GM18507 (cell line): ENCODE results near the gene ARL4D.
"Not testable (repeated sequence)": the region's sequence is repeated elsewhere in the genome, so short reads cannot be mapped to it uniquely, and the experiment has no call there.

Experiments
- DNase-seq: peaks from one replicate; pipeline ENCODE4 v3.0.0; 2011; ENCODE audit warnings: low read depth; ENCODE audit not compliant: insufficient read length; ENCODE audit errors: extremely low spot score
- FAIRE-seq: peaks from 2 replicates; lab custom pipeline; 2011; peaks lifted over from hg19 to GRCh38; lab: Jason Lieb, UNC

Gene ARL4D

DNA sequence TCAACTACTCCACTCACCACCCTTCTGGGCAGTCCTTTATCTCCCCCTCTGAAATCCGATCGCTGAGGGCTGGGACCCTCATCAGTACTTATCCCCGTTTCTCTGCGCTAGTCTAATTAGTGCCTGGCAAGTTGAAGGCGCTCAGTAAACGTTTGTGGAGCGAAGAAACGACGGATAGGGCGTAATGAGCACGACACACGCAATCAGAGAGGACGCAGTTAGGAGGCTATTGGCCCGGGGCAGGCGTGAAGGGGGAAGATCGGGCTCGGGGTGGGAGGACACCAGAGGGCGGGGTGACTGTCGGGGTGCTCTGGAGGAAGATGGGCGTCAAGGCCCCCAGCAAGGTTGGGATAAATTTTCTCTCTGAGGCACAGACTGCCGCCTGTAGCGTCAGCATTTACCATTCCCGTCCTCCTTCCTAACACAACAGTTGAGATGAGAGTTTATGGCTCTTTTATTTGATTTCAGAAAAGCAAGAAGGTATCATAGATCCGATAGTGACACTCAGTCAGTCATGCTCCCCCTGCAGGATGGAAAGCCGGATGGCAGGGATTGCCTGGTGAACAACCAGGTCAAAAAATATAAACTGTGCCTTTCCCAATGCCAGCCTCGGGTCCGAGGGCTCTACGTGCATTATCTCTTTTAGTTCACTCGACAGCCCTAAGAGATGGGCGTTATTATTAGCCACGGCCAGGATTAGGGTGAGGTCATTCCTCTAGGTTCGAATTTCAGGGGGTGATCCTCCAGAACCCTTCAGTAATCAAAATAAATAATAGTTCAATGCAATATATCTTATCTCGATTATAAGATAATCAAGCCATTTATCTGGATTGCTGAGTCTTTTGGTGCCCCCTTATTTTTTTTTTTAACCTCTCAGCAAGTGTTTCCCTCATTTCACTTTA, 9.5 kb upstream of the ARL4D start:
- FAIRE-seq (no peak), DNase-seq (no peak)

- no peak for DNase-seq
- no peak for FAIRE-seq
Observed at GRCh38 chr17:43392397-43392796, 6.4 kb upstream of the ARL4D start.

GRCh38 chr17:43393944-43394482, 4.8 kb upstream of the ARL4D start:
- DNase-seq (peak; percentile 59), FAIRE-seq (peak; percentile 79)

DNA sequence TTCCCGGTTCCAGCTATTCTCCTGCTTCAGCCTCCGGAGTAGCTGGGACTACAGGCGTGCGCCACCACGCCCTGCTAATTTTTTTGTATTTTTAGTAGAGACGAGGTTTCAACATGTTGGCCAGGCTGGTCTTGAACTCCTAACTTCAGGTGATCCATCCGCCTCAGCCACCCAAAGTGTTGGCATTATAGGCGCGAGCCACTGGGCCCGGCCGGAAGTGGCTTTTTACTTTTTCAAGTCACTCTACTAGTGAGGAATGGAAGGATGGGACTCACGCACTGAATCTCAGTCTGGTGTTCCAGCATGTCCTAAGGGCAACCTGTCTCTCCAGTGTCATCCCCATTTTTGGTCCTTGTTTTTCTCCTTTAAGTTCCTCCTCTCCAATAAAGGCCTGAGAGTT, 4.1 kb upstream of the ARL4D start:
- not testable (repeated sequence) for FAIRE-seq, DNase-seq

DNA sequence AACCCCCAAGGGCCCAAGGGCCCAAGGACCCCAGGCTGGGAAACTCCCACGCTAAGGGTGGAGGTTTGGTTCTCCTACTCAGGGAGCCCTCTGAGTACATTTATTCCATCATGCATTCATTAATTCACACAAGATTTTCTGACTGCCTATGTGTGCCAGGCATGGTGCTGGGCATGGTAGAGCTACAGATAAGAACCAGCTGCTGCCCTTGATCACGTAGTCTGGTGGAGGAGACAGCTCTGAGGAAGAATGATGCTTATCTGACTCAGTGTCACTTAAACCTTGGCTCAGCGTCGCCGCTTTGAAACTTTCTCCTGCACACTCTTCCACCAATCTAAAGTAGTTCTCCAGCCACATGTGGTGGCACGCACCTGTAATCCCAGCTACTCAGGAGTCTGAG, 3.6 kb upstream of the ARL4D start:
- DNase-seq: no peak
- FAIRE-seq: no peak

- DNase-seq (no peak), FAIRE-seq (no peak)
Observed at GRCh38 chr17:43396491-43397060, 2.2 kb upstream of the ARL4D start.

- DNase-seq (no peak), FAIRE-seq (no peak)
Observed at GRCh38 chr17:43399839-43400328, 1.1 kb downstream of the ARL4D start.

DNA sequence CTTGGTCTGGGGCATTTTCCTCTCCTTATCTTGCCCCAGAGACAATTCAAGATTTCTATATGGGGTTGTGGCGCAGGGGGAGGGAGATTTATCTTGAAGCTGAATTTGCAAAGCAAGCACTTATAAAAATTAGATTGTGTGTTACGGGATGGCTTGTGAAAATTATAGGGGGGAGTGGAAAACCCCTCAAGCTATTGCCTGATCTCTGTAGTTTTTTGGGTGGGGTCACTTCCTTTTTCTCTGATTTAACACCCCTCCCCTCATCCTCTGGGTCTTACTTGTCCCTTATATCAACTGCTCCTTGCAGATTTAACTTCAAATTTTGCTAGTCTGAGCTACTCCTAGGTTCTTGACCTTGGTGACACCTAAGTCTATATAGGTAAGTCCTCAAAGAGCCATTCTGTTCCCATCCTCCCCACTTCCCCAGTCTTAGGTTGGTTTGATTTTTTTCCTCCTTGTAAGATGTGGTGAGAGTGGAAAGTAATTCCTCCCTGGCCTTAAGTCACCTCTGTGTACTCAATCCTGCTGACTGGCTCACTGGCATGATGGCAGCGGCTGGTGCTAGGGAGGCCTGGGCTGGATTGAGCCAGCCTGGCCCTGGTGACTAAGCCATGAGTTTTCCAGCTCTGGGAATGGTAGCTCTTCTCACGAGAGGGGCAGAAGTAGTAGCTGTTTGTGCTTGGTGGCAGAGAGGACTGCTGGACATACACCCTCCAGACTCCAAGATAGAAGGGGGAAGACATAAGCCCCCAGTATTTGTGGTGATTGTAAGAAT, 2.3 kb downstream of the ARL4D start:
- no peak for FAIRE-seq
- no peak for DNase-seq

- FAIRE-seq (no peak), DNase-seq (no peak)
Observed at GRCh38 chr17:43402078-43402477, 3.3 kb downstream of the ARL4D start.

GRCh38 chr17:43402567-43402966, 3.8 kb downstream of the ARL4D start:
- FAIRE-seq (no peak), DNase-seq (no peak)

DNA sequence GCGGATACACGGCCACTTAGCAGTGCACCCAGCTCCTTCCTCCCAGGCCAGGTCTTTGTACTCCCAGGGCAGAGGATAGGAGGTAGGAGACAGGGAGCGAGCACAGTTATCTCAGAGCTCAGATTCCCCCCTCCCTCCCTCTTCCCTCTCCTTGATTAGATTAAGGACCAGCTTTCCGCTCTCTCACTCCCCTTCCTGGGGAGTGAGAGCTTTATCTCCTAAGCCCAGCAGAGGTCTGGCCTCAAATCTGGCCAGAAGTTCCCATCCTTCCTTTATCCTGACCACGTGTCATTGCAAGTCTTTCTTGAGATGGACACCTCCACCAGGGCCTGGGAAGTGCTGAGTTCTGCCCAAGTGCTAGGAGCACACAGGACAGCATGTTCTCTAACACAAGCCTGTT, 5.1 kb downstream of the ARL4D start:
- DNase-seq (no peak), FAIRE-seq (no peak)

GRCh38 chr17:43405861-43406260, 7.1 kb downstream of the ARL4D start:
- no peak for FAIRE-seq
- no peak for DNase-seq

DNA sequence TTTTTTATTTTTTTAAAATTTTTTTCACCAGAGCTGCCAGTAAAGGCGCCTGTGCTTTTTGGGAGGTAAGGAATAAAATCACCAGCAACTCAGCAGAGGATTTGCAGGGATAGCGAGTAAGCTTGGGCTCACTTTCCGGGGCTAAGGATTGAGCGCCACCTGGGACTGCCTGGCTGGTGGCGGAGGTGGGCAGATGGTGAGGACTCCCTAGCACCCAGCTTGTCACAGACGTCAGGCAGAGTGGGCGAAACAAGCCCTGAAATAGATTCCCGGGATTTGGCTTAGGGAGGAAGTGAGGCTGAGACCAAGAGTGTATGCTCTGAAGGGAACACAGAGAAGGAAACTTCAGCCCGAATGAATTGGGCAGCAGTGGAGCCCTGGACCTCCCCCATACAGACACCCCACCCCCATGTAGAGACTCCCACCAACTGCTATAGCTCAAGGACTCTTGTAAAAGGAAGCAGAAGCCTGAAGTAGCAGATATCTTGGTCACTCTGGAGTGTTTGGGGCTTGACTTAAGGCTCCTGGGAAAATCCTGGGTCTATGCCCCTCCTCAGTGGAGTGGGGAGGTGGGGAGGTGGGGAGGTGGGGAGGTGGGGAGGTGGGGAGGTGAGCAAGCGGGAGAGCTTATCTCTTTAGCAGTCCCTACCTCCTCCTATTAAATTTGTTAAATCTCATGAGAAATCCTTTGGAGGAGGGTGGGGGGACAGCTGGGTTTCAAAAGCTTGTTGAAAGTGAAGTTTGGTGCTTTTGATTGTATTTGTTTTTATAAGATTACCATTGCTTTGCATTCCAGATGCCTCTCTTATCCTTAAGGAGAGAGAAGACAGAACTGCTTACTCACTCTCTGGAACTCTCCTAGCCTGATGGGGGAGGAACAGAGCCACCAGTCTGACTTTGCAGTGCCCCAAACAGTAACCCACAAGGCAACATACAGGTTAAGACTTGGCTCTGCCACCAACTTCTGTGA, 8.2 kb downstream of the ARL4D start:
- DNase-seq (no peak), FAIRE-seq (no peak)

- no peak for DNase-seq
- FAIRE-seq: no peak
Observed at GRCh38 chr17:43409131-43409530, 10.3 kb downstream of the ARL4D start.

DNA sequence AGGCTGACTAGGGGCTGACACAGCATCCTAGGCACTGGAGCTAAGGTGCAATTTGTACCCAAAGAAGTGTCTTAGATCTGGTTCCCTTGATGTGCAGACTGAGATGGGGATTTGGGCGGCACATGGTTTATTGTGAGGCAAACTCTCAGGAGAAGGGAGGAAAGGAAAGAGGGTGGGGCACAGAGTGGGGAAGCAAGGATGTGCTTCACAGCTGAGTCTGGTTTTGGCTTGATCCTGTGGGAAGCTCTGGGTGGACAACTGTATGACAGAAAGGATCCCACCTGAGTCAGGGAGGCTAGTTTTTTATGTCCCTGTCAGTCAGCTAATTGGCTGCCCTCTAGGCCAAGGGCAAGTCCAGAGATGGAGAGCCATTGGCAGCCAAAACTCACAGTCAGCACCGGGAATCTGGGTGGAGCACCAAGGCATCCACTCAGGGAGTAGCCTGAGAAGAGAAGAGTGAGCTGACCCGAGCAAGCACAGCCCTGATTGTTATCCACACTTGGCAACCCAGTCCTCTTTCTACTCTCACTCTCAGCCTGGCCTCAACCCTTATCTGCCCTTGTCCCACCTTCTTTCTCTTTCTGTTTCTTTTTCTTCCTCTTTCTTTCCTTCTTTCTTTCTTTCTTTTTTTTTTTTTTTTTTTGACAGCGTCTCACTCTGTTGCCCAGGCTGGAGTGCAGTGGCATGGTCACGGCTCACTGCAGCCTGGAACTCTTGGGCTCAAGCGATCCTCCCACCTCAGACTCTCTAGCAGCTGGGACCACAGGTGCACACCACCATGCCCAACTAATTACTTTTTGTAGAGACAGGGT, 12.0 kb downstream of the ARL4D start:
- DNase-seq (no peak), FAIRE-seq (no peak)

GRCh38 chr17:43411369-43411677, 12.5 kb downstream of the ARL4D start:
- DNase-seq (no peak), FAIRE-seq (no peak)

- no peak for DNase-seq
- no peak for FAIRE-seq
Observed at GRCh38 chr17:43411749-43412148, 13.0 kb downstream of the ARL4D start.

- no peak for DNase-seq
- no peak for FAIRE-seq
Observed at GRCh38 chr17:43412166-43412565, 13.4 kb downstream of the ARL4D start.
